NT2/D1 (cell line): ENCODE measurements around the gene ZNF792.

Experiments used
- SUZ12 ChIP-seq: IDR thresholded peaks from 2 replicates; pipeline ENCODE4 v1.6.1; 2011; ENCODE audit not compliant: insufficient read length, insufficient read depth; ENCODE audit errors: extremely low read depth
- YY1 ChIP-seq: IDR thresholded peaks from 2 replicates; pipeline ENCODE4 v1.6.1; 2011; ENCODE audit not compliant: insufficient read length, insufficient read depth
- ZNF274 ChIP-seq: IDR thresholded peaks from 2 replicates; pipeline ENCODE4 v1.6.1; 2011; ENCODE audit warnings: mild to moderate bottlenecking, low read depth, low read length

DNA sequence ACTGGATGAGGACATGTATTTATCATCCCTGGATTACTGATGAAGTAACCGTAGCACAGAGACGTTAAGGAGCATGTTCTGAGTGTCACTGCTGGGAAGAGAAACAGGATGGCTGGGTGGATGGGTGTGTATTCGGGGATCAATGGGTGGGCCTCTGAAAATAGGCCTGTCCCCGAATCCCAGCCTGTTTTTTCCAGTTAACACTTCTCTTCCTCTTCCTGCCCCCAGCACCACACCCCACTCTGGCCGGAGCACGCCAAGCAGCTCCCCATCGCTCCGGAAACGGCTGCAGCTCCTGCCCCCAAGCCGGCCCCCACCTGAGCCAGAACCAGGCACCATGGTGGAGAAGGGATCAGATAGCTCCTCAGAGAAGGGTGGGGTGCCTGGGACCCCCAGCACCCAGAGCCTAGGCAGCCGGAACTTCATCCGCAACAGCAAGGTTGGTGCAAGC, 44.9 kb upstream of the ZNF792 start:
- TF ChIP-seq ZNF274, result no peak
- no peak for TF ChIP-seq YY1
- TF ChIP-seq SUZ12, result no peak
